Stimulated activated memory B cell treated with anti-CD40 and anti-IgM and Interleukin-4, amounts not matched to agents 10 μg/mL and 1 μg/mL and 100 μg/mL, for 72 hours (primary cell): ENCODE measurements around the gene FKBP1A.
A peak's percentile ranks its signal among the peaks of the same experiment; 100 is the strongest.
"Not testable (repeated sequence)": the region's sequence is repeated elsewhere in the genome, so short reads cannot be mapped to it uniquely, and the experiment has no call there.

Source experiments
- ATAC-seq: fragments of 150-1000 bp; cut with Tn5 transposase; 2 replicates; pipeline ENCODE4 v1.10.0; 2021
- H3K27ac Mint-ChIP-seq: one replicate; pipeline ENCODE4 v1.8.0; 2022; ENCODE audit warnings: mild to moderate bottlenecking, mixed read lengths
- H3K27me3 Mint-ChIP-seq: one replicate; pipeline ENCODE4 v1.8.0; 2022; ENCODE audit warnings: mixed read lengths
- H3K36me3 Mint-ChIP-seq: one replicate; pipeline ENCODE4 v1.8.0; 2022; ENCODE audit warnings: mixed read lengths
- H3K4me1 Mint-ChIP-seq: one replicate; pipeline ENCODE4 v1.8.0; 2022; ENCODE audit warnings: mixed read lengths
- H3K4me3 Mint-ChIP-seq: one replicate; pipeline ENCODE4 v1.8.0; 2022; ENCODE audit warnings: mild to moderate bottlenecking, moderate library complexity, mixed read lengths
- H3K9me3 Mint-ChIP-seq: one replicate; pipeline ENCODE4 v1.8.0; 2022; ENCODE audit warnings: mixed read lengths

Gene FKBP1A

DNA sequence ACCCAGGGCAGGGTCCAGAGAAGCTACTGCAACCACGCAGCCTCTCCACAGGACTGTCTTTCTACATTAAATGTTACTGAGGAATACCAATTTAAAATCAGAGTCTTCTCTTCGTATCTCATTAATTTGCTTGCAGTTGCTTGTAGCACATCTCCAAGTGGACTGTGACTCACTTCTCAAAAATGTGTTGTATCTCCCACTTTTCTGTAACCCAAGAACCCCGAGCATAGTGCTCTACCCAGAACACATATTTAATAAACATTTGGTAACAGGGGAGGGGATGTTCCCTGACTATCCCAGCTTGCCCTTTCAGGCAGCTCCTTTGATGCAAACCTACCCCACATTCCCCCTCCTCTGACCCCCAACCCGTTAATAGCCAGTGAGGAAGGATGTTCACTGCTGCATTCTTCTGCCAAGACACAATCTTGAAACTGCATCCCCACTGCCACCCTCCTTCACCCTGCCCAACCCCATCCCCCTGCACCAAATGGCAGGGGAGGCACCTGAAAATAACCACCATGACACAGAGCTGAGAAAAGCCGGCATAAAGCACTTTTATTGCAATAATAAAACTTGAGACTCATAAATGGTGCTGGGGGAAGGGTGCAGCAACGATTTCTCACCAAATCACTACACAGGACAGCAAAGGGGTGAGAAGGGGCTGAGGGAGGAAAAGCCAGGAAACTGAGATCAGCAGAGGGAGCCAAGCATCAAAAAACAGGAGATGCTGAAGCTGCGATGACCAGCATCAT is 24.2 kb downstream of the FKBP1A start:
- no peaks in the 10 kb centered on the region for H3K9me3 Mint-ChIP-seq
- H3K4me1 Mint-ChIP-seq: peaks cover 31% of the 10 kb centered on the region
- H3K27ac Mint-ChIP-seq: peak overlapping the region; percentile 17
- no peak for ATAC-seq
- peaks cover 74% of the 10 kb centered on the region for H3K36me3 Mint-ChIP-seq
- no peaks in the 10 kb centered on the region for H3K27me3 Mint-ChIP-seq
- H3K4me3 Mint-ChIP-seq: no peak overlapping the region

DNA sequence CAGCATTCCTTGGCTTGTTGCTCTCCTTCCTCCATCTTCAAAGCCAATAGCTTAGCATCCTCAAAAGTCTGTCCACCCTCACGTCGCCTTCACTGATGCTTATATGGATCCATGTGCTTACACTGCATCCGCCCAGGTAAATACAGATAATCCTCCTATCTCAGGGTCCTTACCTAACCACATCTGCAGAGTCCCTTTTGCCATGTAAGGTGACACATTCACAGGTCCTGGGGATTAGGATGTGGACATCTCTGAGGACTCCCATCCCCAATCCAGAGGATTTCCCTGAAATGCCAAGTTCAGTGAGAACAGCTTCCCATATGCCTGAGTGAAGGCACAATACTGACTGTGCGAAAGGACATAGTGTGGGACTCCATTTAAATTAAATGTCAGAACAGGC is 25.4 kb downstream of the FKBP1A start:
- Mint-ChIP-seq H3K27ac (no peak overlapping the region), H3K36me3 (peaks cover 72% of the 10 kb centered on the region), H3K9me3 (no peaks in the 10 kb centered on the region), H3K27me3 (no peaks in the 10 kb centered on the region), H3K4me3 (no peak overlapping the region), H3K4me1 (peaks cover 31% of the 10 kb centered on the region)
- no peak for ATAC-seq

DNA sequence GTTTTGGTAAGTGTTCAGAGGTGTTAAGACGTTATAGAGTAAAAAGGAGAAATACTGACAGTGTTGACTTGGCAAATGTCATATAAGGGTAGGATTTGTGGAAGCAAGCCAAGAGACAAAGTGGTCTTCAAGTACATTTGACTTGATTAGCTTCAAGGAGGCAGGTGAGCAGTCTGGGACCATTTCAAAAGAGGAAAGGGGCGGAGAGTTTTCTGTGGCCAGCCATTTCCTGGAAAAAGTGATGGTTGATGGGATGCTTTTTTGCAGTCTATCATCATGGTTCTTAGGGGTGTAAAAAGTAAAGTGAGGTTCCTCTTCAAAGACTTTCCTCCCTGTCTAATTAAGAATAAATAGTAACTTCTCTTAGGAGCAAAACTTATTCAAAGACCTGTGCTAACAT is 28.7 kb downstream of the FKBP1A start:
- peaks cover 90% of the 10 kb centered on the region for H3K36me3 Mint-ChIP-seq
- H3K4me1 Mint-ChIP-seq: peaks cover 35% of the 10 kb centered on the region
- no peaks in the 10 kb centered on the region for H3K27me3 Mint-ChIP-seq
- H3K4me3 Mint-ChIP-seq: no peak overlapping the region
- H3K9me3 Mint-ChIP-seq: no peaks in the 10 kb centered on the region
- no peak for ATAC-seq
- H3K27ac Mint-ChIP-seq: peak overlapping the region; percentile 35

- Mint-ChIP-seq H3K4me1 (peaks cover 36% of the 10 kb centered on the region), H3K27me3 (no peaks in the 10 kb centered on the region), H3K27ac (peak overlapping the region; percentile 35), H3K36me3 (peaks cover 90% of the 10 kb centered on the region), H3K4me3 (no peak overlapping the region), H3K9me3 (no peaks in the 10 kb centered on the region)
- ATAC-seq: no peak
These were observed 29.3 kb downstream of the FKBP1A start for GRCh38 chr20:1363522-1363921.

- peaks cover 44% of the 10 kb centered on the region for H3K4me1 Mint-ChIP-seq
- no peak overlapping the region for H3K4me3 Mint-ChIP-seq
- peaks cover 89% of the 10 kb centered on the region for H3K36me3 Mint-ChIP-seq
- no peak overlapping the region for H3K27ac Mint-ChIP-seq
- no peaks in the 10 kb centered on the region for H3K27me3 Mint-ChIP-seq
- ATAC-seq: no peak
- no peaks in the 10 kb centered on the region for H3K9me3 Mint-ChIP-seq
These were observed 30.4 kb downstream of the FKBP1A start for GRCh38 chr20:1362484-1362883.

- peaks cover 87% of the 10 kb centered on the region for H3K36me3 Mint-ChIP-seq
- no peak overlapping the region for H3K4me3 Mint-ChIP-seq
- no peak overlapping the region for H3K27ac Mint-ChIP-seq
- ATAC-seq: no peak
- H3K4me1 Mint-ChIP-seq: peaks cover 40% of the 10 kb centered on the region
- no peaks in the 10 kb centered on the region for H3K27me3 Mint-ChIP-seq
- H3K9me3 Mint-ChIP-seq: no peaks in the 10 kb centered on the region
These were observed 32.6 kb downstream of the FKBP1A start for GRCh38 chr20:1360094-1360846.

- H3K27me3 Mint-ChIP-seq: no peaks in the 10 kb centered on the region
- H3K4me1 Mint-ChIP-seq: peaks cover 31% of the 10 kb centered on the region
- H3K27ac Mint-ChIP-seq: no peak overlapping the region
- peak; percentile 53 for ATAC-seq
- H3K9me3 Mint-ChIP-seq: peaks cover 3% of the 10 kb centered on the region
- H3K4me3 Mint-ChIP-seq: no peak overlapping the region
- peaks cover 89% of the 10 kb centered on the region for H3K36me3 Mint-ChIP-seq
These were observed 34.8 kb downstream of the FKBP1A start for GRCh38 chr20:1357921-1358671.

DNA sequence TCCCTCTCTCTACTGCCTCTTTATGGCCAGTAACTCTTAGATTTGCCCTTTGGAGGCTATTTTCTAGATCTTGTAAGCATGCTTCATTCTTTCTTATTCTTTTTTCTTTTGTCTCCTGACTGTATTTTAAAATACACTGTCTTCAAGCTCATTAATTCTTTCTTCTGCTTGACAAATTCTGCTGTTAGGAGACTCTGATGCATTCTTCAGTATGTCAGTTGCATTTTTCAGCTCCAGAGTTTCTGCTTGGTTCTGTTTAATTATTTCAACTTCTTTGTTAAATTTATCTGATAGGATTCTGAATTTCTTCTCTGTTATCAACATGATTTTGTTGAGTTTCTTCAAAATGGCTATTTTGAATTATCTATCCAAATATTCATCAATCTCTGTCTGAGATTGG is 38.9 kb downstream of the FKBP1A start:
- ATAC-seq: no peak
- H3K36me3 Mint-ChIP-seq: peaks cover 91% of the 10 kb centered on the region
- peaks cover 8% of the 10 kb centered on the region for H3K9me3 Mint-ChIP-seq
- no peaks in the 10 kb centered on the region for H3K27me3 Mint-ChIP-seq
- H3K27ac Mint-ChIP-seq: no peak overlapping the region
- no peak overlapping the region for H3K4me3 Mint-ChIP-seq
- peaks cover 37% of the 10 kb centered on the region for H3K4me1 Mint-ChIP-seq

- Mint-ChIP-seq H3K27ac (no peak overlapping the region), H3K27me3 (no peaks in the 10 kb centered on the region), H3K9me3 (peaks cover 8% of the 10 kb centered on the region), H3K4me1 (peaks cover 19% of the 10 kb centered on the region), H3K4me3 (no peak overlapping the region), H3K36me3 (peaks cover 41% of the 10 kb centered on the region)
- ATAC-seq: no peak
These were observed 46.4 kb downstream of the FKBP1A start for GRCh38 chr20:1346315-1346969.

- Mint-ChIP-seq H3K36me3 (peaks cover 34% of the 10 kb centered on the region), H3K27ac (no peak overlapping the region), H3K9me3 (peaks cover 8% of the 10 kb centered on the region), H3K4me1 (peaks cover 13% of the 10 kb centered on the region), H3K27me3 (no peaks in the 10 kb centered on the region), H3K4me3 (no peak overlapping the region)
- ATAC-seq: no peak
These were observed 47.1 kb downstream of the FKBP1A start for GRCh38 chr20:1345756-1346093.

DNA sequence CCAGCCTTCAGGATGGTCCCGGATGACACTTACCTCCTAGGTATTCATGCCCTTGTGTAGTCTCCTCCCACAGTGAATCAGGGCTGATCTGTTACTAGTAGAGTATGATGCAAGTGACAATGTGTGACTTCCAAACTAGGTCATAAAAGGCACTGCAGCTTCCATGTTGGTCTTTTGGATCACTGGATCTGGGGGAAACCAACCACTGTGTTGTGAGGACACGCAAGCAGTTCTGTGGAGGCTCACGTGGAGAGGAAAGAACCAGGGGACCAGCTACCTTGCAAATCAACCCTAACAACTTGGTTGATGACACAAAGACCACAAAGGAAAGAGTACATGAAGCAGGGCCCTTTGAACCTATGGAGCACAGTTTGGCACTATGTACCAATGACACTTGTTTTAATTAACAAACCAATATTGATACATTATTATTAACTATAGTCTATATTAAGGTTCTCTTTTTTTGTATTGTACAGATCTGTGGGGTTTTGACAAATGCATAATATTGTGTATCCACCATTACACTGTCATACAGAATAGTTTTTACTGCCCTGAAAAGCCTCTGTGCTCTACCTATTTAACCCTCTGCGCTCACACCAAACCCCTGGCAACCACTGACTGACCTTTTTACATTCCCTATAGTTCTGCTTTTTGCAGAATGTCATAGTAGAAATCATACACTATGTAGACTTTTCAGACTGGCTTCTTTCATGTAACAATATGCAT is 47.7 kb downstream of the FKBP1A start:
- Mint-ChIP-seq H3K4me1 (peaks cover 9% of the 10 kb centered on the region), H3K36me3 (peaks cover 29% of the 10 kb centered on the region), H3K4me3 (no peak overlapping the region), H3K27ac (no peak overlapping the region), H3K27me3 (no peaks in the 10 kb centered on the region), H3K9me3 (peaks cover 8% of the 10 kb centered on the region)
- ATAC-seq: no peak

DNA sequence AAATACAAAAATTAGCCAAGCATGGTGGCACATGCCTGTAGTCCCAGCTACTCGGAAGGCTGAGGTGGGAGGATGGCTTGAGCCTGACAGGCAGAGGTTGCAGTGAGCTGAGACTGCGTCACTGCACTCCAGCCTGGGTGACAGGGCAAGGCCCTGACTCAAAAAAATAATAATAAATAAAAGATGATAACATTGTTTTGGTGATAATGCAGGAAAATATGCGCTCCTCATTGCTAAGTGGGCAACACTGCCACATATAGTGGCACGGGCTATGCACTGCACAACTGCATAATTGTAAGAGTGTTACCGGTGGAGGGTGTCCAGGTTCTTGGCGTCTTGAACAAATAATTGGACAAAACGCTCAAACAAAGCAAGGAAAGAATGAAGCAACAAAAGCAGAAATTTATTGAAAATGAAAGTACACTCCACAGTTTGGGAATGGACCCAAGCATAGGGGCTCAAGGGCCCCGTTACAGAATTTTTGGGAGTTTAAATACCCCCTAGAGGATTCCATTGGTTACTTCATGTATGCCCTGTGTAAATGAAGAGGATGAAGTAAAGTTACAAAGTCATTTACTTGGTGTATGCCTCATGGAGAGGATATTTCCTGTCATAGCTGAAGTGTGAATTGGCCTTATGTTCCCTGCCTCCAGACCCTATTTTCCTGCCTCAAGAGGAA is 49.3 kb downstream of the FKBP1A start:
- not testable (repeated sequence) for H3K4me3 Mint-ChIP-seq, H3K27me3 Mint-ChIP-seq, H3K9me3 Mint-ChIP-seq, H3K27ac Mint-ChIP-seq, ATAC-seq, H3K4me1 Mint-ChIP-seq
- peaks cover 13% of the 10 kb centered on the region for H3K36me3 Mint-ChIP-seq

DNA sequence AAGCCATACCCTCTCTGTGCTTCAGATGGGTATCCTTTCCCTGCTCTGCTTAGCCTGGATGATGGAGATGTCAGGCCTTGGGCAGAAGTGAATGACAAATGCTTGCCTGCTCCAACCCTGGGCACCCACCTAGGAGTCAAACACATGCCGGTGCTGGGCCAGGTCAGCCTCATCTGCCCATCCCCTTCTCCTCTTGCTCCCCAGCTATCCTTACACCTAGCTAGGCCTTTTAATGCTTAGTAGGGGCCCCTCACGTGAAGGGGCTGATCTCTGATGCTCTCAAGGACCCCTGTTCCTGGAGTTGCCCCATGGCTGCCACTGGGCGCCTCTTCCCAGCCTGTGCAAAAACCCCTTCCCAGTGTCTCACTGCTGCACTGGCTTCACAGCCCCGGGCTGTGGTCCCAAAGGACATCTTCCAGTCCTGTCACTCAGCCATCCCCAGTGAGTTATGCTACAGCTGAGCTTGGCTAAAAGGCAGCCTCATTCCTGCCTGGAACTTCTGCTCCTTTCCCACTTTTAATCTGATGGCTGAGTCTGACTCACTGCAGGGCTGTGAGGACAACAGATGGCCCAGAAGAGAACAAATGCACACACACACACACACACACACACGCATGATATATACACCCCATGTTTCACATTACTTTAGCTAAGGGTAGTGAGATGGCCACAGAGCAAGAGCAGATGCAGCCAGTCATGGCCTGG is 51.1 kb downstream of the FKBP1A start:
- Mint-ChIP-seq H3K4me3 (no peak overlapping the region), H3K36me3 (peaks cover 5% of the 10 kb centered on the region), H3K27ac (no peak overlapping the region), H3K4me1 (peaks cover 11% of the 10 kb centered on the region), H3K9me3 (no peaks in the 10 kb centered on the region), H3K27me3 (no peaks in the 10 kb centered on the region)
- no peak for ATAC-seq

- Mint-ChIP-seq H3K36me3 (peaks cover 7% of the 10 kb centered on the region), H3K4me3 (no peak overlapping the region), H3K27me3 (no peaks in the 10 kb centered on the region), H3K4me1 (peaks cover 24% of the 10 kb centered on the region), H3K9me3 (no peaks in the 10 kb centered on the region), H3K27ac (no peak overlapping the region)
- no peak for ATAC-seq
These were observed 54.1 kb downstream of the FKBP1A start for GRCh38 chr20:1338801-1339200.
